Measurements from ENCODE around the gene TNFRSF12A.

Gene TNFRSF12A, protein sequence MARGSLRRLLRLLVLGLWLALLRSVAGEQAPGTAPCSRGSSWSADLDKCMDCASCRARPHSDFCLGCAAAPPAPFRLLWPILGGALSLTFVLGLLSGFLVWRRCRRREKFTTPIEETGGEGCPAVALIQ

DNA sequence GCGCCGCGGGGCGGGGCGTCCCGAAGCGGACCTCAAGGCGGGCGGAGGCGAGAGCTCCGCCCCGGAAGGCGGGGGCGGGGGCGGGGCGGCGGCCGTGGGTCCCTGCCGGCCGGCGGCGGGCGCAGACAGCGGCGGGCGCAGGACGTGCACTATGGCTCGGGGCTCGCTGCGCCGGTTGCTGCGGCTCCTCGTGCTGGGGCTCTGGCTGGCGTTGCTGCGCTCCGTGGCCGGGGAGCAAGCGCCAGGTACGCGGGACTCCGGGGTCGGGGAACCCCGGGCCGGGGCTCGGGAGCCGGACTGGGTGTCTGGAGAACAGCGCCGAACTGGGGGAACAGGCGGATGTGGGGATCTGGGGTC lies at the start of gene TNFRSF12A:
Gene TNFRSF12A, plus strand, starts transcription at position 122 of the 357 bp plus-strand sequence. Its CDS starts 30 bp downstream, at position 152.
- peak; percentile 65 for DNase-seq

DNA sequence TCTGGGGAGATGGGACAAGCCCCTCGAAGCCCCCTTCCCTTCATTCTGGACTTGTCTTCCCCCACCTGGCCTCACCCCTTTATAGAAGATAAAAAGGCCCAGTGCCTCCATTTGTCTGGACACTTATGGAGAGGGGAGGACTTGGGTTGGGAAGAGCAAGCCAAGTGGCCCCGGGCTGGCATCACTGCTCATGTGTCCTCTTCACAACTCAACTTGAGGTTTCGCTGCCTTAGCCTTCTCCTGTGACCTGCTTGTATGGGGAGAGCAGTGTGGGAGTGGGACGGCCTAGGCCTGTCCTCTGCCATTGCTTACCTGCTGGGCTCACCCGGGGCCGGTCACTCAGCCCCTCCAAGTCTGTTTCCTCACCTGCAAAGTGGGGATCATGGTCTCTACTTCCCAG lies 49.6 kb upstream of the TNFRSF12A start:
- DNase-seq, result no peak

DNA sequence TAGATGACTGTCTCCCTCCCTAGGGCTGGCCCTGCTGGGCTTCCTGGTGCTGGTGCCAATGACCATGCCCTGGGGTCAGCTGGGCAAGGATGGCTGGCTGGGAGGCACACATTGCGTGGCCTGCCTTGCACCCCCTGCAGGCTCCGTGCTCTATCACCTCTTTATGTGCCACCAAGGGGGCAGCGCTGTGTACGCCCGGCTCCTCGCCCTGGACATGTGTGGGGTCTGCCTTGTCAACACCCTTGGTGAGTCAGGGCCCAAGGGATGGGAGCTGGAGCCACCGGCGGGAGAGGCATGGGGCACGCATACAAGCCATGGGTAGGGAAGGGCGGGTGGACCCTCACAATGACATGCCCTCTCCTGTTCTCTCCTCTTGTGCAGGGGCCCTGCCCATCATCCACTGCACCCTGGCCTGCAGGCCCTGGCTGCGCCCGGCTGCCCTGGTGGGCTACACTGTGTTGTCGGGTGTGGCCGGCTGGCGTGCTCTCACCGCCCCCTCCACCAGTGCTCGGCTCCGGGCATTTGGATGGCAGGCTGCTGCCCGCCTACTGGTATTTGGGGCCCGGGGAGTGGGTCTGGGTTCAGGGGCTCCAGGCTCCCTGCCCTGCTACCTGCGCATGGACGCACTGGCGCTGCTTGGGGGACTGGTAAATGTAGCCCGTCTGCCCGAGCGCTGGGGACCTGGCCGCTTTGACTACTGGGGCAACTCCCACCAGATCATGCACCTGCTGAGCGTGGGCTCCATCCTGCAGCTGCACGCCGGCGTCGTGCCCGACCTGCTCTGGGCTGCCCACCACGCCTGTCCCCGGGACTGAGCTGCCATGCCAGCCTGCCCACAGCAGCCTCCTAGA lies 48.8 kb upstream of the TNFRSF12A start:
- DNase-seq, result no peak

DNA sequence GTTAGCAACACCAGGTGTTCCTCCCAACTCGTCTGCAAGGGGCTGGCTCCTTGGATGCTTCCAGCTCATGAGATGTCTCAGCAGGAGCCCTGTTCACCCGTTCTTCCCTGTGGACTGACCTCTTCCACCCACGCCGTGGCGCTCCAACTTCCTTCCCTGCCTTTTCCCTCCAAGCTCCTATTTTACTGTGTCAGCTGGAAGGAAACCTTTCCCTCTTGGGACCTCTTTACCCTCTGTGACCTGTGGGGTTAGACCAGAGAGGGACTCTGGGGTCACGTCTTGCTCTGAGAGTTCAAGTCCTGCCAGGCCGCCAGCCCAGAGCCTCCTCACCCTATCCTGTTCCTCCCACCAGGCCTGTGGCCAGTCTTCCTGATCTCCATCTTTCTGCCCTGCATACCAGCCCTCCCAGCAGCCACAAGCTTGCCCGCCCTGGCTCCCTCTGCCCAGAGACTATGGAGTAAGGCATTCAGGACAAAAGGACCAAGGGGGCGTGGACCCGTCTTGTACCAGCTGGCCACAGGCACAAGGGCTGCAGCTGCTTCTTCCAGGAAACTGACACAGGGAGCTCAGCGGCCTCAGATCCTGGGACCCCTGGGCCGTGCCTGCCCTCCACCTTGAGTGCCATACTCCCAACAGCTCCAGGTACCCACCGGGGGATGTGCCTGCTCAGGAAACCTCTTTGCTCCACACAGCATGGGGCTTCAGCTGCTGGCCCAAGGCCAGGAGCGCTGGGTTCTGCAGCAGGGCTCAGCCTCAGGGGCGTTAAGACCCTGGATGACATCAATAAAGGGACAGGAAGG lies 48.0 kb upstream of the TNFRSF12A start:
- DNase-seq, result no peak

DNA sequence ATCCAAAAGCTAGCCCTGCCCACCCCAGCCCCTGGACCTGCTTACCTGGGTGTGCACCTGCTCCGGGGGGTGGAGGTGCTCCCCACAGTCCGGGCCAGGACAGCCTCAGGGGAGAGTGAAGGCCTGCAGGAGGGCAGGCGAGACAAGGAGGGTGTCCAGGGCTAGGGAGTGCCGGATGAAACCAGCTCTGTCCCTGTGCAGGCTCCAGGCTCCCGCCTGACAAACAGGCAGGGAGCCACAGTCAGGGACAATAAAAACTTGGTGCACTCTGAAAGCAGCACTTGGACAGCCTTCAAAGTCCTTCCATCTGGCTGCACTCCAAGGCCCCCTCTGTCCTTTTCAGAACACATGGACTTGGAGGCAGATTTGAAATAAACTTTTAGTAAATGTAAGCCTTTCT lies 47.1 kb upstream of the TNFRSF12A start:
- no peak for DNase-seq

- no peak for DNase-seq
These were observed 46.4 kb upstream of the TNFRSF12A start for GRCh38 chr16:2973605-2974318.

GRCh38 chr16:2974319-2975056 lies 45.7 kb upstream of the TNFRSF12A start:
- DNase-seq, result no peak

DNA sequence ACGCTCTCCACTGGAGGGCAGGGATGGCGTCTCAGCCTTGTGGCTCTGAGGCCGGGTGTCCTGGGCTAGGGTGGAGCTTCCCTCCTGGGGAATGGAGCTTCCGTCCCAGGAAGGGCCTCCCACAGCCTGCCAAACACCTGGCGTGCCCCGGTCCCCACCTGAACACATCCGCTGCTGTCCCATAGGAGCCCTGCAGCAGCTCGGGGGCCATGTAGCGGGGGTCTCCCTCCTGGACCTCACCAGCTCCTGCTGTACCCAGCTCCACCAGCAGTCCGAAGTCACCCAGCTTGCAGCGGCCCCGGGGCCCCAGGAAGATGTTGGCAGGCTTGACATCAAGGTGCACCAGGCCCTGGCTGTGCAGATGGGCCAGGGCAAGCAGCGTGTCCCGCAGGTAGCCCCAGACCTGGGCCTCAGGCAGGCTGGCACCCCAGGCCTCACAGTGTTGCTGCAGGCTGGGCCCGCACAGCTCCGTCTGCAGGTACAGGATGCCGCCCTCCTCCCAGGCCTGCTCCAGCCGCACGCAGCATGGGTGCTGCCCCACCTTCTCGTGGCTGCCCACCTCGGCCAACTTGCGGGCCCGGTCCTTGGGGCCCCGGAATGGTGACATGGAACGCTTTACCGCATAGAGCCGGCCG lies 44.9 kb upstream of the TNFRSF12A start:
- DNase-seq, result no peak

DNA sequence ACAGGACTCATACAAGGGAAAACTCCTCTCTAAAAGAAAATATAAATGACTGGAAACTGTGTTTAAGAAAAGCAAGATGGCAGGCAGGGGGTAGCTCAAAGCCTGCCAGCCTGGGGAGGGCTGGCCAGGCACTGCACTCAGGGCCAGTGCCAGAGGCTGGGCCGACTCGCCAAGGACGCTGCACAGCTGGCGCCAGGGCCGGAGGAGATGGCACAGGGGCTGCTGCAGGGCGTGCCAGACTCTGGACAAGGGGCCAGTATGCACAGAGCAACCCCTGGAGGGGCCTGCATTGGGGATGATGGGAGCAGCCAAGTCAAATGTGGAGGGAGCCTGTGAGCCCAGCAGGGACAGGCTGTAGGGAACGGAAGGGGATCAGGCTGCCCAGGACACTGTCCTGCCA lies 44.0 kb upstream of the TNFRSF12A start:
- no peak for DNase-seq

- DNase-seq, result no peak
These were observed 43.5 kb upstream of the TNFRSF12A start for GRCh38 chr16:2976673-2977072.

GRCh38 chr16:2977440-2977839 lies 42.7 kb upstream of the TNFRSF12A start:
- no peak for DNase-seq

DNA sequence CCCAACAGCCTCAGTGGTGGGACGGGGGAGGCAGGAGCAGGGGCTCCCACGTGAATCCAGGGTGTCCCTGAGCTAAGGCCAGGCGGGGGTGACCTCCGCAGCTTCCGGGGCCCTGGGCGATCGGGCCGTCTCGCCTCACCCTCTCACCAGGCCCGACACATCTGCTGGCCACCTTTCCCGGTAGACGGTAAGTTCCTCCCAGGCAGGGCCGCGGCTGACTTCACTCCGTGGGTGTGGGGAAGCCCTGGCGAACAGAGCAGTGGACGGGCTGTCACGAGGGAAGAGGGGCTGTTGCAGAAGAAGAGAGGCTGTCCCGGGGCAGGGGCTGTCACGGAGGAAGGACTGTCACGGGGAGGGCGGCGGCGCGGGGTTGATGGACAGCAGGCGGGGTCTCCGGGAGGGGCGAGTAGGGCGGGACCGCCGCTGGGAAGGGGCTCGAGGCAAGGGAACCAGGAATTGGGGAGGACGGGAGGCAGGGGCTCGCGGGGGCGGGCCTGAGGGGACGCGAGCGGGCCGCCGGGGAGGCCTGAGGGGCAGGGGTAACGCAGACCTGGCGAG lies 40.4 kb upstream of the TNFRSF12A start:
- no peak for DNase-seq

DNA sequence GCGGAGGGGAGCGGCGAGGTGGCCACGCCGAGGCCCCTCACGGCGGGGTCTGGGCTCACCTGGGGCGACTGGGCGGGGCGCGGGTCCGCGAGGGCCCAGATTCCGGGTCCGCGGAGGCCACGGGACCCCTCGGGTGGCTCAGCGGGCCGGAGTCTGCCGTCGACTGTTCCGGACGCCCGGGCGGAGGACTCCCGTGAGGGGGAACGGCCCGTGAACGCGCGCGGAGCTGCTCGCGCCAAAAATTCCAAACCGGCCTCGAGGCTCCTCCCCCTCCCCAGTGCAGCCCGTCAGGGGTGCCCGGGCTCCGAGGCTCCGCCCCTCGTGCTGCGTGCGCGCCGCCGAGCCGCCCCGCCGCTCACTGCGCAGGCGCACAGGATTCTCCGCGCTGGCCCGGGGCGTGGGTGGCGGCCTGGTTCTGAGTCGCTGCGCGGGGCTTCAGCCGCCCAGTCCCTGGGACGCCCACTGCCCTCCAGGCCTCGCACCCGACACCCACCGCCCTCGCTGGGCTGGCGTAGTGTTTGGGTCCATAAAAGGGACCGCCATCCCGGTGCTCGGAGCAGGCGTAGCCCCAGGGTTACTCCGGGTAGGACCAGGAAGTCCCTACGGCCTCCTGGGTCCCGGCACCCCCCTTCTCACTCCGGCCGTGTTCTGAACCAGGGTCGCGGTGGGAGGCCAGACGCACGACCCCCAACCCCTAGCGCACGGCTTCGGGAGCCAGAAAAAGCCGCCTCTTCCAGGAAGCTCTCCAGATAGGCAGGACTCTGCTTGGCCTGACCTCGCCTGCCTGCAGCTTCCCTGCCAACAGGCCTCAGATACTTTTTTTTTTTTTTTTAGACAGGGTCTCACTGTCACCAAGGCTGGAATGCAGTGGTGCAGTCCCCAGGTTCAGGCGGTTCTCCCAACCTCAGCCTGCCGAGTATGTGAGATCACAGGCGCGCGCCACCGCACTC lies 39.7 kb upstream of the TNFRSF12A start, which contains the start of gene PKMYT1:
Gene PKMYT1, minus strand, starts transcription at position 220 of the 950 bp plus-strand sequence. CDS start 789 bp downstream, outside the sequence.
- peak; percentile 87 for DNase-seq

GRCh38 chr16:2981177-2981898 lies 38.8 kb upstream of the TNFRSF12A start:
- no peak for DNase-seq

DNA sequence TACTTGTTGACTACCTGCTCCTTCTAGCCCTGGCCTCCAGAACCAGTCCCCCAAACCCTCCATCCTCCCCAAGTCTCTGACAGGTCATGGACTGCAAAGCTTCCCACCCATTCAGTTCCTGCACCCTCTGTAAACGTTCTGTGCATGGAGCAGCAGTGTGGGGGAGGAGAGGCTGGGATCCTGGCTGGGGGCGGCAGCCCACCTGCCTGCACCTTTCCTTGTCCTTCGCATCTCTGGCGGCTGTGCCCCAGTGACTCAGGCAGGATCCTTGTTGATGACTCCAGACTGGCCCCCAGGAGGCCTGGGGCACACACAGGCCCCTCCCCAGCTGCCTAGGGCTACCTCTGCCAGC lies 38.3 kb upstream of the TNFRSF12A start:
- no peak for DNase-seq

- DNase-seq, result no peak
These were observed 37.8 kb upstream of the TNFRSF12A start for GRCh38 chr16:2982402-2982801.

DNA sequence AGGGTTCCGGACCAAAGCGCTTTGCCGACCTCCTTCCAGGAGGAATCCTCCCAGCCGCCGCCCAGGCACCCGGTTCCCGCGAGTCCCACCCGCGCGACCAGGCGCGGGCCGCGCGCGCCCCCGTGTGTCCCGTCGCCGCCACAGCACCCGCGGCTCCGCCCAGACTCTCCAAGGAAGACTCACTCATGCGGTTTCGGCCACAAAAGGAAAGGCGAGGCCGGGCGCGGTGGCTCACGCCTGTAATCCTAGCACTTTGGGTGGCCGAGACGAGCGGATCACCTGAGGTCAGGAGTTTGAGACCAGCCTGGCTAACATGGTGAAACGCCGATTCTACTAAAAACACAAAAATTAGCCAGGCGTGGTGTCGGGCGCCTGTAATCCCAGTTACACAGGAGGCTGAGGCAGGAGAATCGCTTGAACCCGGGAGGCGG lies 36.4 kb upstream of the TNFRSF12A start:
- peak; percentile 52 for DNase-seq

- DNase-seq, result no peak
These were observed 34.7 kb upstream of the TNFRSF12A start for GRCh38 chr16:2985462-2985861.

DNA sequence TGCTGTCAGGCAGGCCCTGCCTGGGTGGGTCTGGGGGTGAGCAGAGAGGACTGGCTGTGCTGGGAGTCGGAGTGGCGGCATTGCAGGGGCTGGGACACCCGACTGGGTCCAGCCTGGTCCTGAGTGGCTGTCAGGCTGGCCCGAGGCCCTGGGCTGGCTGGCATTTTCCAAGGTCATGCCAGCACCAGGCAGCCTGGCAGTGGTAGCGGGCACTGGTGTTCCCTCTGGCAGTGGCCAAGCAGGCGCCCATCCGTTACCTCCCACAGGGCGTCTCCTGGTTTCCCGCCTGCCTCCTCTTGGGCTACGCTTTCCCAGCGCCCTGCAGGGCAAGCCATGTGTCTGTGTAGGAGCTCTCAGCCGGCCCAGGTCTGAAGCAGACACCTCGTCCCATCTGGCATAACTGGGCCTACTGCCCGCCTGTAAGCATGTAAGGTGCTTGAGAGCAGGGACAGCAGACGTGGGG lies 34.2 kb upstream of the TNFRSF12A start:
- DNase-seq, result no peak
